SK-N-SH (cell line): ENCODE data around the gene ZNF584. TPM values are rescaled to one million over a fixed set of nuclear protein-coding genes. Genes with fewer than 3 reads are reported as not detected.

Experiments
- CTCF ChIA-PET: fragments of 300-600, 350-600 bp; formaldehyde crosslinking; extraction: SDS; loops from one replicate; lab custom pipeline; 2021; lab: Yijun Ruan, JAX
- POLR2A ChIA-PET: fragments of 350-600 bp; sonication (Branson Sonifier 250); formaldehyde crosslinking; extraction: SDS; loops from one replicate; lab custom pipeline; 2020; ENCODE audit warnings: antibody characterized with exemption, inconsistent platforms; lab: Yijun Ruan, JAX
- DNase-seq: peaks from one replicate; pipeline ENCODE4 v3.0.0; 2012
- H2AFZ ChIP-seq: fragments of 200-600 bp; sonication (generic); 2 replicates; pipeline ENCODE4 v1.8.1; 2016; ENCODE audit warnings: antibody characterized with exemption, mild to moderate bottlenecking, low read depth
- H3F3A ChIP-seq: fragments of 200-600 bp; sonication (generic); replicated peaks from 2 replicates; pipeline ENCODE3; 2016; ENCODE audit warnings: antibody characterized with exemption, mild to moderate bottlenecking; ENCODE audit not compliant: insufficient read depth
- H3K27ac ChIP-seq, 2 experiments: fragments of 200-500 bp in 1 of 2; fragments of 200-600 bp in 1 of 2; sonication (Bioruptor generic) in 1 of 2; sonication (generic), shearing (Covaris generic) in 1 of 2; 2 replicates each; pipeline versions ENCODE4 v1.5.1 to v1.6.1; 2014 to 2016; ENCODE audit warnings: low read depth in 2 of 2, inconsistent platforms in 1 of 2, low read length in 1 of 2, mild to moderate bottlenecking in 1 of 2, mixed read lengths in 1 of 2
- H3K27me3 ChIP-seq: fragments of 200-600 bp; sonication (generic), shearing (Covaris generic); 2 replicates; pipeline ENCODE4 v1.6.1; 2016; ENCODE audit warnings: mixed run types; ENCODE audit not compliant: insufficient read depth
- H3K36me3 ChIP-seq, 2 experiments: fragments of 200-500 bp in 1 of 2; fragments of 200-600 bp in 1 of 2; sonication (Bioruptor generic) in 1 of 2; sonication (generic) in 1 of 2; replicated peaks in 1 of 2; 2 replicates each; pipeline versions ENCODE3 to v1.5.1; 2014 to 2016; ENCODE audit warnings: low read length in 1 of 2, mild to moderate bottlenecking in 1 of 2; ENCODE audit not compliant: insufficient read depth in 2 of 2, control insufficient read depth in 1 of 2
- H3K4me1 ChIP-seq, 2 experiments: fragments of 200-500 bp in 1 of 2; fragments of 200-600 bp in 1 of 2; sonication (Bioruptor generic) in 1 of 2; sonication (generic), shearing (Covaris generic) in 1 of 2; 2 replicates each; pipeline versions ENCODE4 v1.5.1 to v1.6.1; 2014 to 2016; ENCODE audit warnings: low read depth in 1 of 2, low read length in 1 of 2, mixed run types in 1 of 2; ENCODE audit not compliant: insufficient read depth in 2 of 2, control insufficient read depth in 1 of 2
- H3K4me2 ChIP-seq: fragments of 200-600 bp; sonication (generic), shearing (Covaris generic); 2 replicates; pipeline ENCODE4 v1.6.1; 2017; ENCODE audit warnings: mixed run types
- H3K4me3 ChIP-seq, 2 experiments: fragments of 200-500 bp in 1 of 2; fragments of 200-600 bp in 1 of 2; sonication (Bioruptor generic) in 1 of 2; sonication (generic), shearing (Covaris generic) in 1 of 2; 2 replicates each; pipeline versions ENCODE4 v1.5.1 to v1.8.1; 2014 to 2016; ENCODE audit warnings: low read depth in 2 of 2, inconsistent platforms in 1 of 2, low read length in 1 of 2, mild to moderate bottlenecking in 1 of 2, mixed read lengths in 1 of 2, moderate library complexity in 1 of 2
- H3K79me2 ChIP-seq: fragments of 200-600 bp; sonication (generic); 2 replicates; pipeline ENCODE4 v1.8.1; 2017; ENCODE audit warnings: mild to moderate bottlenecking; ENCODE audit not compliant: insufficient read depth
- H3K9ac ChIP-seq: fragments of 200-600 bp; sonication (generic); 2 replicates; pipeline ENCODE4 v1.6.1; 2017; ENCODE audit warnings: mixed run types
- H3K9me2 ChIP-seq: fragments of 200-600 bp; sonication (generic); 2 replicates; pipeline ENCODE4 v1.6.1; 2017; ENCODE audit warnings: mixed run types
- H3K9me3 ChIP-seq: fragments of 200-600 bp; sonication (generic); 2 replicates; pipeline ENCODE4 v1.6.1; 2017; ENCODE audit warnings: mixed run types, mild to moderate bottlenecking, moderate library complexity
- H4K20me1 ChIP-seq: fragments of 200-600 bp; sonication (generic); 2 replicates; pipeline ENCODE4 v1.6.1; 2017; ENCODE audit warnings: mild to moderate bottlenecking, mixed run types; ENCODE audit not compliant: insufficient read depth
- CHD2 ChIP-seq: fragments of 150-350 bp; IDR thresholded peaks from 2 replicates; pipeline ENCODE4 v1.6.1; 2018; ENCODE audit warnings: low read length; ENCODE audit not compliant: partially characterized antibody
- FOSL2 ChIP-seq: IDR thresholded peaks from 2 replicates; pipeline ENCODE4 v1.4.0; 2012; ENCODE audit warnings: low read depth, mild to moderate bottlenecking, moderate library complexity, borderline replicate concordance
- FOXJ3 ChIP-seq: sonication (generic); formaldehyde crosslinking; IDR thresholded peaks from 2 replicates; pipeline ENCODE4 v1.5.1; 2020; ENCODE audit warnings: mild to moderate bottlenecking, missing genetic modification reagents
- FOXM1 ChIP-seq: IDR thresholded peaks from 2 replicates; pipeline ENCODE4 v1.4.0; 2012; ENCODE audit warnings: low read depth, mild to moderate bottlenecking
- JUND ChIP-seq: IDR thresholded peaks from 2 replicates; pipeline ENCODE4 v1.4.0; 2012
- MEF2A ChIP-seq: IDR thresholded peaks from 2 replicates; pipeline ENCODE4 v1.4.0; 2012; ENCODE audit warnings: low read depth, borderline replicate concordance
- NFIC ChIP-seq: IDR thresholded peaks from 2 replicates; pipeline ENCODE4 v1.4.0; 2012; ENCODE audit warnings: borderline replicate concordance
- RAD21 ChIP-seq: IDR thresholded peaks from 2 replicates; pipeline ENCODE4 v1.6.1; 2012; ENCODE audit warnings: mild to moderate bottlenecking, low read length
- RFX5 ChIP-seq: IDR thresholded peaks from 2 replicates; pipeline ENCODE4 v1.6.1; 2012; ENCODE audit warnings: mild to moderate bottlenecking, improper control_type of control experiment, low read length
- RXRA ChIP-seq: IDR thresholded peaks from 2 replicates; pipeline ENCODE4 v1.4.0; 2012; ENCODE audit warnings: low read depth, mild to moderate bottlenecking, borderline replicate concordance
- SIN3A ChIP-seq: IDR thresholded peaks from 2 replicates; pipeline ENCODE4 v1.6.1; 2012; ENCODE audit warnings: low read depth, mild to moderate bottlenecking, low read length, moderate library complexity, borderline replicate concordance
- SMC3 ChIP-seq: IDR thresholded peaks from 2 replicates; pipeline ENCODE4 v1.6.1; 2012; ENCODE audit warnings: low read depth, low read length, improper control_type of control experiment
- TEAD4 ChIP-seq: IDR thresholded peaks from 2 replicates; pipeline ENCODE4 v1.4.0; 2012; ENCODE audit warnings: mild to moderate bottlenecking, borderline replicate concordance; ENCODE audit not compliant: insufficient read depth
- YY1 ChIP-seq: IDR thresholded peaks from 2 replicates; pipeline ENCODE4 v1.4.0; 2012; ENCODE audit warnings: low read depth, mild to moderate bottlenecking
- WGBS: methylation state at CpG from one replicate; pipeline ENCODE4 v1.1.6; 2017; ENCODE audit warnings: low lambda C conversion rate; 5-methylcytosine and 5-hydroxymethylcytosine counted together
- polyA plus RNA-seq, 3 experiments: library from polyadenylated mRNA; depleted of rRNA; stranded (reverse); fragments of >200 nt; gene quantifications; 2 replicates each; pipeline ENCODE4 v1.2.3, GENCODE V29; 2012
- TF ChIP-seq, protein P1 (sequence below): fragments of 150-350 bp; IDR thresholded peaks from 2 replicates; pipeline ENCODE4 v1.6.1; 2017; ENCODE audit warnings: antibody characterized with exemption, low read length, low read depth, borderline replicate concordance
- TF ChIP-seq, protein P2 (sequence below): fragments of 150-350 bp; IDR thresholded peaks from 2 replicates; pipeline ENCODE4 v1.6.1; 2016; ENCODE audit warnings: mild to moderate bottlenecking, low read depth, low read length
- TF ChIP-seq, protein P3 (sequence below): IDR thresholded peaks from 2 replicates; pipeline ENCODE4 v1.6.1; 2012; ENCODE audit warnings: mild to moderate bottlenecking, low read depth, low read length, moderate library complexity
- TF ChIP-seq, protein P4 (sequence below): IDR thresholded peaks from 2 replicates; pipeline ENCODE4 v1.4.0; 2012; ENCODE audit warnings: low read depth, borderline replicate concordance

Gene ZNF584
- polyA plus RNA-seq, 1 of the 3 experiments (the other 2 are of a cell fraction): 9.4 TPM

DNA sequence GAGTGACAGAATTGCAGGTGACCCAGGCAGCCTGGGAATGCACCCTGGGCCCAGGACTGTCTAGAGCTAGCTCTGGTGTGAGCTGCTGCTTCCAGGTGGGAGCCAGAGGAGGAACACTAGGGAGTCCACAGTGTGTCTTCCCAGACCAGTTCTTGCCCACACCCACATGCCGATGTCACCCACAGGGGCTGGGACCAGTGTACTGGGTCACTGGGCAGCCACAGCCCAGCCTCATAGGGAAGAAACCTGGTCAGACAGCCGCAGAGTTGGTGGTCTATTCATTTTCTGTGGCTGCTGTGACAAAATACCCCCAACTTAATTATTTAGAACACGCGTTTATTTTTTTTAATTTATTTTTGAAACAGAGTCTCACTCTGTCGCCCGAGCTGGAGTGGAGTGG lies 9.9 kb upstream of the ZNF584 start:
- whole genome bisulfite sequencing: 97% methylated on average over 6 of the region's 6 CpGs
- TF ChIP-seq FOSL2 (no peak), JUND (no peak), YY1 (no peak), MEF2A (no peak), FOXJ3 (no peak), SMC3 (no peak), RFX5 (no peak), RXRA (no peak), SIN3A (no peak)
- TF ChIP-seq, protein P1, sequence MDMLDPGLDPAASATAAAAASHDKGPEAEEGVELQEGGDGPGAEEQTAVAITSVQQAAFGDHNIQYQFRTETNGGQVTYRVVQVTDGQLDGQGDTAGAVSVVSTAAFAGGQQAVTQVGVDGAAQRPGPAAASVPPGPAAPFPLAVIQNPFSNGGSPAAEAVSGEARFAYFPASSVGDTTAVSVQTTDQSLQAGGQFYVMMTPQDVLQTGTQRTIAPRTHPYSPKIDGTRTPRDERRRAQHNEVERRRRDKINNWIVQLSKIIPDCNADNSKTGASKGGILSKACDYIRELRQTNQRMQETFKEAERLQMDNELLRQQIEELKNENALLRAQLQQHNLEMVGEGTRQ: no peak
- TF ChIP-seq, protein P2, sequence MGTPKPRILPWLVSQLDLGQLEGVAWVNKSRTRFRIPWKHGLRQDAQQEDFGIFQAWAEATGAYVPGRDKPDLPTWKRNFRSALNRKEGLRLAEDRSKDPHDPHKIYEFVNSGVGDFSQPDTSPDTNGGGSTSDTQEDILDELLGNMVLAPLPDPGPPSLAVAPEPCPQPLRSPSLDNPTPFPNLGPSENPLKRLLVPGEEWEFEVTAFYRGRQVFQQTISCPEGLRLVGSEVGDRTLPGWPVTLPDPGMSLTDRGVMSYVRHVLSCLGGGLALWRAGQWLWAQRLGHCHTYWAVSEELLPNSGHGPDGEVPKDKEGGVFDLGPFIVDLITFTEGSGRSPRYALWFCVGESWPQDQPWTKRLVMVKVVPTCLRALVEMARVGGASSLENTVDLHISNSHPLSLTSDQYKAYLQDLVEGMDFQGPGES: no peak
- Histone ChIP-seq H3K79me2 (peaks cover 17% of the 10 kb centered on the region), H3K36me3 (peaks cover 9 to 18% of the 10 kb centered on the region in 2 experiments), H3K4me3 (no peak overlapping the region), H3K4me1 (peaks cover 6 to 20% of the 10 kb centered on the region in 2 experiments; a peak in 2 of 4 replicates), H3K4me2 (no peak overlapping the region), H3K9me3 (no peaks in the 10 kb centered on the region), H3K27ac (no peak overlapping the region; a peak in 1 of 4 replicates), H3K9me2 (no peaks in the 10 kb centered on the region), H3F3A (peaks cover 36% of the 10 kb centered on the region), H4K20me1 (no peaks in the 10 kb centered on the region; the same call in none of the 2 replicates), H3K9ac (no peak overlapping the region), H2AFZ (no peak overlapping the region), H3K27me3 (no peaks in the 10 kb centered on the region)
- ChIA-PET POLR2A (interaction anchor here (2.0 kb wide), 1 partner anchor 11 kb away, joined by 5 read pairs; no protein-coding TSS in a partner anchor), CTCF (interaction anchor here (2.2 kb wide), 1 partner anchor 121 kb away, joined by 7 read pairs; the partner anchor contains the start of gene ZBTB45)
- DNase-seq: no peak

DNA sequence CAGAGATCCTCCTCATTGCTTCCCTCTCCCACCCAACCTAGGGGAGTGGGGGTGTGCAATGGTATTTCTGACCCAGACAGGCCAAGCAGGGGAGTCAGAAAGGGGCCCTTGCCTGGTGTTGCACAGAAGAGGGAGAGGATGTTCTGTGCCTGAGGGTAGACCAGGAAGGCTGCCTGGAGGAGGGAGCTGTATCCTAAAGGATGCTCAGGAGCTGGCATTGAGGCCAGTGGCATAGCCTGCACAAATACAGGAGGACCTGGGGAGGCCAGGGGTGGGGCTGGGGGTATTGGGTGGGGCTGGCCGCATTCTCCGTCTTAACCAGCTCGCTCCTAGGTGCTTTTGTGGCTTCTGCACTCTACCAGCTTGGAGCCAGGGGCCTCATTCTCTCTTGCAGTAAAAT lies 8.5 kb upstream of the ZNF584 start:
- Histone ChIP-seq H3K27me3 (no peaks in the 10 kb centered on the region), H3K4me3 (peak overlapping the region; percentile 66 to 83; a peak in 3 of 4 replicates), H3K27ac (peak overlapping the region in 1 of 2 experiments; percentile 87; a peak in 2 of 4 replicates), H3K79me2 (peaks cover 17% of the 10 kb centered on the region), H3K4me1 (peaks cover 6 to 20% of the 10 kb centered on the region in 2 experiments; a peak in 2 of 4 replicates), H3K4me2 (peak overlapping the region; percentile 100), H2AFZ (no peak overlapping the region), H3K9me3 (no peaks in the 10 kb centered on the region), H3K36me3 (peaks cover 0 to 5% of the 10 kb centered on the region in 2 experiments), H3K9me2 (no peaks in the 10 kb centered on the region), H3K9ac (no peak overlapping the region), H3F3A (peaks cover 27% of the 10 kb centered on the region), H4K20me1 (no peaks in the 10 kb centered on the region)
- no CpG with 5 or more reads among the region's 3 CpGs for WGBS
- CTCF ChIA-PET: interaction anchor here (2.2 kb wide), 1 partner anchor 120 kb away, joined by 7 read pairs; the partner anchor contains the start of gene ZBTB45
- no peak for DNase-seq
- POLR2A ChIA-PET: interaction anchor here (1.6 kb wide), 1 partner anchor 37 kb away, joined by 6 read pairs; the partner anchor contains the start of gene ZNF497
- TF ChIP-seq NFIC: no peak
- no peak for TF ChIP-seq FOXM1
- no peak for TF ChIP-seq SIN3A
- TF ChIP-seq RAD21: no peak
- no peak for TF ChIP-seq CHD2
- TF ChIP-seq, protein P3, sequence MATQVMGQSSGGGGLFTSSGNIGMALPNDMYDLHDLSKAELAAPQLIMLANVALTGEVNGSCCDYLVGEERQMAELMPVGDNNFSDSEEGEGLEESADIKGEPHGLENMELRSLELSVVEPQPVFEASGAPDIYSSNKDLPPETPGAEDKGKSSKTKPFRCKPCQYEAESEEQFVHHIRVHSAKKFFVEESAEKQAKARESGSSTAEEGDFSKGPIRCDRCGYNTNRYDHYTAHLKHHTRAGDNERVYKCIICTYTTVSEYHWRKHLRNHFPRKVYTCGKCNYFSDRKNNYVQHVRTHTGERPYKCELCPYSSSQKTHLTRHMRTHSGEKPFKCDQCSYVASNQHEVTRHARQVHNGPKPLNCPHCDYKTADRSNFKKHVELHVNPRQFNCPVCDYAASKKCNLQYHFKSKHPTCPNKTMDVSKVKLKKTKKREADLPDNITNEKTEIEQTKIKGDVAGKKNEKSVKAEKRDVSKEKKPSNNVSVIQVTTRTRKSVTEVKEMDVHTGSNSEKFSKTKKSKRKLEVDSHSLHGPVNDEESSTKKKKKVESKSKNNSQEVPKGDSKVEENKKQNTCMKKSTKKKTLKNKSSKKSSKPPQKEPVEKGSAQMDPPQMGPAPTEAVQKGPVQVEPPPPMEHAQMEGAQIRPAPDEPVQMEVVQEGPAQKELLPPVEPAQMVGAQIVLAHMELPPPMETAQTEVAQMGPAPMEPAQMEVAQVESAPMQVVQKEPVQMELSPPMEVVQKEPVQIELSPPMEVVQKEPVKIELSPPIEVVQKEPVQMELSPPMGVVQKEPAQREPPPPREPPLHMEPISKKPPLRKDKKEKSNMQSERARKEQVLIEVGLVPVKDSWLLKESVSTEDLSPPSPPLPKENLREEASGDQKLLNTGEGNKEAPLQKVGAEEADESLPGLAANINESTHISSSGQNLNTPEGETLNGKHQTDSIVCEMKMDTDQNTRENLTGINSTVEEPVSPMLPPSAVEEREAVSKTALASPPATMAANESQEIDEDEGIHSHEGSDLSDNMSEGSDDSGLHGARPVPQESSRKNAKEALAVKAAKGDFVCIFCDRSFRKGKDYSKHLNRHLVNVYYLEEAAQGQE: no peak
- no peak for TF ChIP-seq TEAD4
- TF ChIP-seq, protein P4, sequence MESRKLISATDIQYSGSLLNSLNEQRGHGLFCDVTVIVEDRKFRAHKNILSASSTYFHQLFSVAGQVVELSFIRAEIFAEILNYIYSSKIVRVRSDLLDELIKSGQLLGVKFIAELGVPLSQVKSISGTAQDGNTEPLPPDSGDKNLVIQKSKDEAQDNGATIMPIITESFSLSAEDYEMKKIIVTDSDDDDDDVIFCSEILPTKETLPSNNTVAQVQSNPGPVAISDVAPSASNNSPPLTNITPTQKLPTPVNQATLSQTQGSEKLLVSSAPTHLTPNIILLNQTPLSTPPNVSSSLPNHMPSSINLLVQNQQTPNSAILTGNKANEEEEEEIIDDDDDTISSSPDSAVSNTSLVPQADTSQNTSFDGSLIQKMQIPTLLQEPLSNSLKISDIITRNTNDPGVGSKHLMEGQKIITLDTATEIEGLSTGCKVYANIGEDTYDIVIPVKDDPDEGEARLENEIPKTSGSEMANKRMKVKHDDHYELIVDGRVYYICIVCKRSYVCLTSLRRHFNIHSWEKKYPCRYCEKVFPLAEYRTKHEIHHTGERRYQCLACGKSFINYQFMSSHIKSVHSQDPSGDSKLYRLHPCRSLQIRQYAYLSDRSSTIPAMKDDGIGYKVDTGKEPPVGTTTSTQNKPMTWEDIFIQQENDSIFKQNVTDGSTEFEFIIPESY: no peak
- no peak for TF ChIP-seq FOXJ3
